Stimulated activated CD4-positive, alpha-beta T cell treated with anti-CD3 and anti-CD28 coated beads, Interleukin-15, amount 100 ng/mL, for 24 hours (primary cell): ENCODE data around the gene DGUOK.
"Not testable (repeated sequence)": the region's sequence is repeated elsewhere in the genome, so short reads cannot be mapped to it uniquely, and the experiment has no call there.

Experiments
- DNase-seq: peaks from one replicate; pipeline ENCODE4 v3.0.0-alpha.2; 2020

Gene DGUOK

GRCh38 chr2:73902284-73902683, 24.4 kb upstream of the DGUOK start:
- no peak for DNase-seq

DNA sequence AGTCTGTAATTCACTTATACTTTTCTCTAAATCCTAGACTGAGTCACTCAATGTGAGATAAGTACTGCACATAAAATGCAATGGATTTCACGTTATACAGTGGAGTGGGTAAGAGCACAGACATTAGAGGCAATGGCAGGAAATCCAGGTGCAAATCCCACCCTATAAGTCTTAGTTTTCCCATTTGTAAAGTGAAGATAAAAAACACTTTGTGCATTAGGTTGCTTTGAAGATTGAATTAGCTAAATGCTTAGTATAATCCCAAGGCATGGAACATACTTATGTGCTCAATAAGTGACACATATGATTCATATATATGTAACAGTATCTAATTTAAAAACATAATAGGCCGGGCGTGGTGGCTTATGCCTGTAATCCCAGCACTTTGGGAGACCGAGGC, 23.4 kb upstream of the DGUOK start:
- DNase-seq = no peak

DNA sequence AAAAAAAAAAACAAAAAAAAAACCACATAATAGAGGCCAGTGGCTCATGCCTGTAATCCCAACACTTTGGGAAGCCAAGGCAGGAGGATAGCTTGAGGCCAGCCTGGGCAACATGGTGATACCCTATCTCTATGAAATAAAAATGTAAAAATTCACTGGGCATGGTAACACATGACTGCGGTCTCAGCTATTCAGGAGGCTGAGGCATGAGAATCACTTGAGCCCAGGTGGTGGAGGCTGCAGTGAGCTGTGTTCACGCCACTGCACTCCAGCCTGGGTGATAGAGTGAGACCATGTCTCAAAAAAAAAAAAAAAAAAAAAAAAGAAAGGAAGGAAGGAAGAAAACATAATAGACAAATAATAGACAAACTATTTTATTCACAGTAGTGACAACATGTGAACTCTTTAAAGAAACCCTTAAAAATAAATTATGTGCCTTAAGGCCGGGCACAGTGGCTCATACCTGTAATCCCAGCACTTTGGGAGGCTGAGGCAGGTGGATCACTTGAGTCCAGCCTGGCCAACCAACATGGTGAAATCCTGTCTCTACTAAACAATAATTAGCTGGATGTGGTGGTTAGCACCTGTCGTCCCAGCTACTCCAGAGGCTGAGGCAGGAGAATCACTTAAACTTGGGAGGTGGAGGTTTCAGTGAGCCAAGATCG, 22.6 kb upstream of the DGUOK start:
- DNase-seq = not testable (repeated sequence)

GRCh38 chr2:73904952-73905351, 21.7 kb upstream of the DGUOK start:
- DNase-seq = no peak

DNA sequence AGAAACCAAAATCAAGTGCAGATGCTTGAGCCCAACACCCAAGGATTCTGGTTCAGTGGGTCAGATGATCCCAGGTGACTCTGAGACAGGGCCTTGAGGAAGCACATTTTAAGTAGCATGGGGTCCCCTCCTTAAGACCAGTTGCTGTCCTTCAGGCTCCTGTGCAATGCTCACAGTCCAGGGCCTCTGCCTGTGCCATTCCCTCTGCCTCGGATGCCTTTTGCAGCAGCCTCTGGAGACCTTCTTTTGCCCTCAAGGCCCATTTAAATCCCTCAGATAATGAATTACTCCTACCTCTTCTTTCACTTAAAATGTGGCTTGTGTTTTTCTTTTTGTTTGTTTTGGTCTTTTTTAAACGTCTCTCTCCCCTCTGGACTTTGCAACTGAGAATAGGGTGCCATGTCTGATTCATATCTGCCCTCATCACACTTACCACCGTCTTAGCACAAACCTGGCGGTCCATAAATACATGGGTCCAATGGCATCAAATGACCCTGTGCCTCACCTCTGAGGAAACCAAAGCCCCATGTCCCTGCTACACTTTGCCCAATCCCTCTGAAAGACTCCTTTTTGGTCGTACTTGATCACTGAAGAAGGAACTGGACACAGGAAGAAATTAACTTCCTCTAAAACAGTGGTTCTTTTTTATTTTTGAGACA, 19.7 kb upstream of the DGUOK start:
- no peak for DNase-seq

GRCh38 chr2:73907840-73908452, 18.7 kb upstream of the DGUOK start:
- DNase-seq = peak; percentile 63

GRCh38 chr2:73908689-73909652, 17.7 kb upstream of the DGUOK start:
- no peak for DNase-seq

DNA sequence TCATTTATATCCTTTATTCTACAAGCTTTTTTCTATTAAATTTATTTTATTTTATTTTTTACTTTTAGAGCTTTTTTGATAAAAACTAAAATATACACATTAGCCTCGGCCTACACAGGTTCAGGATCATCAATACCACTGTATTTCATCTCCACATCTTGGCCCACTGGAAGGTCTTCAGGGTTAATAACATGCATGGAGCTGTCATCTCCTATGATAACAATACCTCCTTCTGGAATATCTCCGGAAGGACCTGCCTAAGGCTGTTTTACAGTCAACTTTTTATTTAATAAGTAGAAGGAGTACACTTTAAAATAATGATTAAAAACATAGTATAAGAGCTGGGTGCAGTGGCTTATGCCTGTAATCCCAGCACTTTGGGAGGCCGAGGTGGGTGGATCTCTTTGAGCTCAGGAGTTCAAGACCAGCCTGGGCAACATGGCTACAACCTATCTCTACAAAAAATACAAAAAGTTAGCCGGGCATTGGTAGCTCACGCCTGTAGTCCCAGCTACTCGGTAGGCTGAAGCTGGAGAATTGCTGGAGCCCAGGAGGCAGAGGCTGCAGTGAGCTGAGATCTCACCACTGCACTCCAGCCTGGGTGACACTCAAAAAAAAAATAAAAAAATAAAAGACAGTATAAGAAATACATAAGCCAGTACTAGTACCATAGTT, 15.7 kb upstream of the DGUOK start:
- DNase-seq = no peak

GRCh38 chr2:73911548-73912208, 15.0 kb upstream of the DGUOK start:
- DNase-seq = no peak

DNA sequence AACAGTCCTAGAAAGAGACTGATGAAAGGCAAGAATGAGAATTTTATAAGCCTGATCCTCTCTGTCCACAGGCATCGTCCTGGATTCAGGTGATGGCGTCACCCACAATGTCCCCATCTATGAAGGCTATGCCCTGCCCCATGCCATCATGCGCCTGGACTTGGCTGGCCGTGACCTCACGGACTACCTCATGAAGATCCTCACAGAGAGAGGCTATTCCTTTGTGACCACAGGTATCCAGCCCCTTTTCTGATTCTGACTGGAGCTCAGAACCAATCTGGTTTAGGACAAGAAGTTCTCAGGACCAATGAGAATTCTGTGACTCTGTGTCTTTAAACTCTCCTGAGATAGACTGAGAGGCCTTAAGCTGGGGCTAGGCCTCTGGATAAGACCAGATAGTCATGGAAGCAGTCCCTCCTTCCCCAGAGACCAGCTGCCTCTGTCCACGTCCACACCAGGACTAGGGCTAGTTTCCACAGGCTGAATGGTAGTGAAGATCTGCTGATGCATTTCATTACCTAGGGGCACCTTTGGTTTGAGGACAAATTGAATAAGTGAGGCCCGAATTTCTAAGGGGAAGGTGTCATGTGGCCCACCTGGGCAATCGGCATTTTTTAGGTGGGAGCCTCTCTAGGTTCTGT, 13.1 kb upstream of the DGUOK start:
- DNase-seq = no peak

DNA sequence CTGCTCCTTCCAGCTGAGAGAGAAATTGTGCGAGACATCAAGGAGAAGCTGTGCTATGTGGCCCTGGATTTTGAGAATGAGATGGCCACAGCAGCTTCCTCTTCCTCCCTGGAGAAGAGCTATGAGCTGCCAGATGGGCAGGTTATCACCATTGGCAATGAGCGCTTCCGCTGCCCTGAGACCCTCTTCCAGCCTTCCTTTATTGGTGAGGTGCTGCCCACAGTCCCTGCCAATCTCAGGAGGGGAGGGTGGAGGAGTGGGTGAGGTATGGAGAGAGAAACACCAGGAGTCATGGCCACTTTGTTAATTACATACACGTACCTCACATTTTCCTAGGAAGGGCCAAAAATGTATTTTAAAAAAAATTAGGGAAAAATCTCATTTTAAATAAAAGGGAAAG, 12.0 kb upstream of the DGUOK start:
- no peak for DNase-seq

- DNase-seq = no peak
Observed at GRCh38 chr2:73915437-73915993, 11.2 kb upstream of the DGUOK start.

GRCh38 chr2:73916666-73917065, 10.0 kb upstream of the DGUOK start:
- DNase-seq = no peak

DNA sequence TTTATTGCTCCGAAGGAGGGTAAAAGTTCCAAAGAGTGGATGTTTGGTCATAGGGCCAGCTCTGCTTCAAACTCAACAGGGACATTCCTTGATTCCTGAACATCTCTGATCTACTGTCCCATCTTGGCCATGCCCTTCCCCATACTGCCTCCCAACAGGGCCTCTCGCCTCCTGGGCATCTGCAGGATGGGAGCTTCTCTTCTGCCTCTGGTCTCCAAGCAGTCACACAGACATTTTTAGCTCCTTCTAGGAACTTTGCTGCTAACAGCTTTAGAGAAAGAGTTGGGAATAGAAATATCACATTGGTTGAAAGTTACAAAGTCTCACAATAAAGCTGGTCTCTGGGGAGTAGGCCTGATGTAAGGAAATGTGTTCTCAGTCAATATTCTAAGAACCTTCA, 9.4 kb upstream of the DGUOK start:
- DNase-seq = no peak

DNA sequence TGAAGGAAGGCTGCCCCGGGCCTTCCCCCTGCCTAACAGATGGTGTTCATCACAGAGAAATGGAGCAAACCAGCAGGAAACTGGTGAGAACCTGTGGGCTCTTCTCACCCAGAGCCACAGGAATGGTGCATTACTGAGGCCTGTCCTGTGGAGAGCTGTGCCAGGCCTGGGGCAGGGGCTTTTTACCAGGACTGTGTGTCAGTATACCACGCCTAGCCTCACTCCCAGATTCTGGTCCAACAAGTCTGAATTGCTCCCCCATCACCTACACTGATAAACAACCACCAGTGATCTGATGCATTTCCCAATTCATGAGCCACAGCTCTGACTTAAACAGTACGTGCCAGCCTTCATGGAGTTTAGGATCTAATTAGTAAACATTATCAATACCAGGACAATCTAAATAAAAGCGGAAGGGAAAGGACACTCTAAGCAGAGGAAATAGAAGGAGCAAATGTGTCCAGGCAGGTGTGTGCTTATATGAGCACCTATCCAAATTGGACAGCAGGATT, 8.9 kb upstream of the DGUOK start:
- DNase-seq = no peak

- DNase-seq = no peak
Observed at GRCh38 chr2:73918856-73919255, 7.8 kb upstream of the DGUOK start.

- no peak for DNase-seq
Observed at GRCh38 chr2:73919596-73920228, 7.0 kb upstream of the DGUOK start.

- peak; percentile 65 for DNase-seq
Observed at GRCh38 chr2:73920577-73921545, 5.8 kb upstream of the DGUOK start.

GRCh38 chr2:73921581-73921980, 5.1 kb upstream of the DGUOK start:
- DNase-seq = no peak
